LHCN-M2 (cell line): Measurements from ENCODE around the gene SRSF2. TPM values are rescaled to one million over a fixed set of nuclear protein-coding genes. Genes with fewer than 3 reads are reported as not detected.
"Not testable (repeated sequence)": the region's sequence is repeated elsewhere in the genome, so short reads cannot be mapped to it uniquely, and the experiment has no call there.

ENCODE experiments used
- DNase-seq: peaks from one replicate; pipeline ENCODE4 v3.0.0-alpha.2; 2012; ENCODE audit warnings: low read depth
- total RNA-seq: library from RNA; depleted of rRNA; stranded (reverse); fragments of >200 nt; gene quantifications from 2 replicates; pipeline ENCODE4 v1.2.3, GENCODE V29; 2014

SRSF2 gene
- total RNA-seq, 1 experiment from 2014 or later: 387 TPM

GRCh38 chr17:76702076-76702475, 35.1 kb downstream of the SRSF2 start:
- no peak for DNase-seq

GRCh38 chr17:76701471-76701967, 35.6 kb downstream of the SRSF2 start:
- DNase-seq: no peak

GRCh38 chr17:76700617-76701470, 36.3 kb downstream of the SRSF2 start:
- peak; percentile 90 for DNase-seq

GRCh38 chr17:76700270-76700616, 36.9 kb downstream of the SRSF2 start:
- DNase-seq: no peak

- not testable (repeated sequence) for DNase-seq
Measured at GRCh38 chr17:76698466-76698977, 38.6 kb downstream of the SRSF2 start.

GRCh38 chr17:76697702-76698465, 39.2 kb downstream of the SRSF2 start:
- peak; percentile 59 for DNase-seq

GRCh38 chr17:76696763-76697701, 40.1 kb downstream of the SRSF2 start:
- DNase-seq: peak; percentile 99

- no peak for DNase-seq
Measured at GRCh38 chr17:76695059-76695831, 41.9 kb downstream of the SRSF2 start.

GRCh38 chr17:76691379-76692191, 45.5 kb downstream of the SRSF2 start:
- DNase-seq: no peak

- no peak for DNase-seq
Measured at GRCh38 chr17:76690596-76691280, 46.4 kb downstream of the SRSF2 start.

GRCh38 chr17:76689859-76690258, 47.3 kb downstream of the SRSF2 start:
- DNase-seq: no peak

GRCh38 chr17:76688165-76688622, 48.9 kb downstream of the SRSF2 start:
- DNase-seq: no peak

- DNase-seq: no peak
Measured at GRCh38 chr17:76687298-76688164, 49.6 kb downstream of the SRSF2 start.

- DNase-seq: no peak
Measured at GRCh38 chr17:76686538-76687297, 50.4 kb downstream of the SRSF2 start.

GRCh38 chr17:76685846-76686245, 51.3 kb downstream of the SRSF2 start:
- no peak for DNase-seq

GRCh38 chr17:76685366-76685765, 51.8 kb downstream of the SRSF2 start:
- no peak for DNase-seq

GRCh38 chr17:76684756-76685155, 52.4 kb downstream of the SRSF2 start:
- no peak for DNase-seq
